HCT116 (cell line): ENCODE data around the gene PKN2. TPM values are rescaled to one million over a fixed set of nuclear protein-coding genes. Genes with fewer than 3 reads are reported as not detected.
"Not testable (repeated sequence)": the region's sequence is repeated elsewhere in the genome, so short reads cannot be mapped to it uniquely, and the experiment has no call there.

Experiments used
- ATAC-seq: fragments of 200-7000 bp; cut with Tn5 transposase; 2 replicates; pipeline ENCODE4 v1.9.1; 2020; ENCODE audit warnings: mild to moderate bottlenecking, moderate library complexity
- BruUV-seq: library from RNA; stranded (reverse); fragments of 400-500 nt; replicated peaks from 2 replicates; lab custom pipeline; 2021; lab: Mats Ljungman, UMichigan
- CTCF ChIA-PET: fragments of 300-600 bp; sonication (Branson Sonifier 250); formaldehyde crosslinking; loops from one replicate; lab custom pipeline; 2021; ENCODE audit warnings: antibody characterized with exemption; lab: Charles Lee
- POLR2A ChIA-PET: fragments of 300-600, 350-600 bp; sonication (Branson Sonifier 250); formaldehyde crosslinking; loops from one replicate; lab custom pipeline; 2021; ENCODE audit warnings: antibody characterized with exemption; lab: Charles Lee
- RAD21 ChIA-PET, 2 experiments: fragments of 300-600 bp; sonication (Branson Sonifier 250); formaldehyde crosslinking; loops; one replicate each; lab custom pipeline; 2023; ENCODE audit warnings: low total read pairs in 2 of 2; ENCODE audit not compliant: uncharacterized antibody in 2 of 2, unreplicated experiment in 2 of 2, low non-redundant PET in 1 of 2; lab: Charles Lee
- DNase-seq: peaks from one replicate; pipeline ENCODE4 v3.0.0-alpha.2; 2010; ENCODE audit warnings: low read depth, low spot score
- H2AFZ ChIP-seq: fragments of 200-600 bp; shearing (Covaris generic), sonication (generic); 2 replicates; pipeline ENCODE4 v1.6.1; 2017; ENCODE audit warnings: low read depth, mixed run types, mixed read lengths, antibody characterized with exemption, low read length; ENCODE audit not compliant: poor library complexity, severe bottlenecking
- H3K27ac ChIP-seq: 2 replicates; pipeline ENCODE4 v1.5.1; 2012; ENCODE audit warnings: low read depth, low read length
- H3K27me3 ChIP-seq: fragments of 200-600 bp; sonication (generic); 2 replicates; pipeline ENCODE4 v1.6.1; 2016; ENCODE audit warnings: mixed run types, low read length, mixed read lengths; ENCODE audit not compliant: insufficient read depth
- H3K36me3 ChIP-seq, 2 experiments: fragments of 200-500 bp in 1 of 2; fragments of 200-600 bp in 1 of 2; sonication (Bioruptor generic) in 1 of 2; sonication (generic) in 1 of 2; 2 replicates each; pipeline versions ENCODE4 v1.5.1 to v1.6.1; 2014 to 2016; ENCODE audit warnings: low read length in 2 of 2, inconsistent platforms in 1 of 2, mixed read lengths in 1 of 2, mixed run types in 1 of 2; ENCODE audit not compliant: insufficient read depth in 2 of 2, control insufficient read depth in 1 of 2
- H3K4me1 ChIP-seq, 2 experiments: fragments of 200-600 bp in 1 of 2; sonication (generic) in 1 of 2; 2 replicates each; pipeline versions ENCODE4 v1.5.1 to v1.6.1; 2012 to 2017; ENCODE audit warnings: low read length in 2 of 2, inconsistent platforms in 1 of 2, mild to moderate bottlenecking in 1 of 2, mixed read lengths in 1 of 2, mixed run types in 1 of 2, moderate library complexity in 1 of 2; ENCODE audit not compliant: insufficient read depth in 2 of 2, control insufficient read depth in 1 of 2
- H3K4me2 ChIP-seq: fragments of 200-600 bp; sonication (generic); 2 replicates; pipeline ENCODE4 v1.6.1; 2017; ENCODE audit warnings: mixed run types, low read length, mixed read lengths
- H3K4me3 ChIP-seq, 2 experiments: fragments of 200-600 bp in 1 of 2; sonication (generic) in 1 of 2; replicated peaks in 1 of 2; 2 replicates each; pipeline ENCODE4 v1.5.1; 2011 to 2016; ENCODE audit warnings: low read length in 2 of 2, control low read depth in 1 of 2, low read depth in 1 of 2, mild to moderate bottlenecking in 1 of 2, mixed read lengths in 1 of 2, mixed run types in 1 of 2
- H3K79me2 ChIP-seq: fragments of 200-600 bp; sonication (generic); 2 replicates; pipeline ENCODE4 v1.6.1; 2017; ENCODE audit warnings: mild to moderate bottlenecking, mixed run types, low read length, moderate library complexity, mixed read lengths; ENCODE audit not compliant: insufficient read depth
- H3K9ac ChIP-seq: fragments of 200-600 bp; sonication (generic); 2 replicates; pipeline ENCODE4 v1.6.1; 2016; ENCODE audit warnings: low read length, mixed read lengths
- H3K9me2 ChIP-seq: fragments of 200-600 bp; sonication (generic), shearing (Covaris generic); 2 replicates; pipeline ENCODE4 v1.6.1; 2017; ENCODE audit warnings: mixed run types, mild to moderate bottlenecking, moderate library complexity; ENCODE audit not compliant: insufficient read depth
- H3K9me3 ChIP-seq, 2 experiments: fragments of 200-500 bp in 1 of 2; fragments of 200-600 bp in 1 of 2; sonication (Bioruptor generic) in 1 of 2; sonication (generic) in 1 of 2; 2 replicates each; pipeline ENCODE4 v1.6.1; 2014 to 2017; ENCODE audit warnings: low read length in 2 of 2, mixed read lengths in 2 of 2, inconsistent platforms in 1 of 2, low read depth in 1 of 2, mild to moderate bottlenecking in 1 of 2, mixed run types in 1 of 2, moderate library complexity in 1 of 2; ENCODE audit not compliant: control insufficient read depth in 1 of 2, insufficient read depth in 1 of 2
- H4K20me1 ChIP-seq: fragments of 200-600 bp; sonication (generic), shearing (Covaris generic); 2 replicates; pipeline ENCODE4 v1.6.1; 2017; ENCODE audit warnings: mixed run types, mild to moderate bottlenecking, moderate library complexity; ENCODE audit not compliant: insufficient read depth
- CBX3 ChIP-seq: IDR thresholded peaks from 2 replicates; pipeline ENCODE4 v1.6.1; 2012; ENCODE audit warnings: low read depth
- CEBPB ChIP-seq: IDR thresholded peaks from 2 replicates; pipeline ENCODE4 v1.6.1; 2012; ENCODE audit warnings: low read depth
- EZH2phosphoT487 ChIP-seq: fragments of 200-600 bp; IDR thresholded peaks from 2 replicates; pipeline ENCODE4 v1.6.1; 2018; ENCODE audit warnings: antibody characterized with exemption, borderline replicate concordance
- POLR2AphosphoS5 ChIP-seq: IDR thresholded peaks from 2 replicates; pipeline ENCODE4 v1.6.1; 2011; ENCODE audit warnings: mild to moderate bottlenecking, low read depth, low read length, moderate library complexity
- SIN3A ChIP-seq: IDR thresholded peaks from 2 replicates; pipeline ENCODE4 v1.6.1; 2012; ENCODE audit warnings: low read depth
- SP1 ChIP-seq: IDR thresholded peaks from 2 replicates; pipeline ENCODE4 v1.6.1; 2012; ENCODE audit warnings: low read depth
- SRF ChIP-seq: IDR thresholded peaks from 2 replicates; pipeline ENCODE4 v1.6.1; 2012; ENCODE audit warnings: low read depth
- intact Hi-C: fragments of 100-400 bp; cut with micrococcal nuclease; formaldehyde crosslinking; loops from 2 replicates; pipeline ENCODE4 v1.10.0; 2022
- total RNA-seq: library from RNA; stranded (reverse); gene quantifications from one replicate; pipeline ENCODE4 v1.2.1, GENCODE V29; 2021; ENCODE audit not compliant: unreplicated experiment
- TF ChIP-seq, protein P1 (sequence below): IDR thresholded peaks from 2 replicates; pipeline ENCODE4 v1.6.1; 2011; ENCODE audit warnings: mild to moderate bottlenecking, low read length, moderate library complexity; ENCODE audit not compliant: insufficient replicate concordance; ENCODE audit errors: extremely low read depth

Gene PKN2
- total RNA-seq, 1 experiment from 2014 or later: 44.3 TPM

GRCh38 chr1:88701275-88701674, 17.2 kb downstream of the PKN2 start:
- ChIA-PET CTCF (no interaction called here), POLR2A (interaction anchor here (0.6 to 1.2 kb wide), 2 partner anchors 17 to 490 kb away, joined by 3 to 4 read pairs; partner anchors contain the start of gene PKN2), RAD21 (no interaction called here)
- ATAC-seq: no peak
- Histone ChIP-seq H3K36me3 (no peaks in the 10 kb centered on the region), H3K9ac (no peak overlapping the region), H3K4me1 (peaks cover 14 to 15% of the 10 kb centered on the region in 2 experiments), H3K4me3 (no peak overlapping the region), H3K79me2 (peaks cover 94% of the 10 kb centered on the region), H3K4me2 (no peak overlapping the region), H2AFZ (no peak overlapping the region), H3K9me2 (no peaks in the 10 kb centered on the region), H3K9me3 (no peaks in the 10 kb centered on the region), H3K27me3 (no peaks in the 10 kb centered on the region), H4K20me1 (peaks cover 6% of the 10 kb centered on the region; the same call in 1 of the 2 replicates), H3K27ac (no peak overlapping the region)
- intact Hi-C loops: no loop called here
- no peak for DNase-seq
- TF ChIP-seq CBX3 (no peak), POLR2AphosphoS5 (no peak), CEBPB (no peak), SRF (no peak), SP1 (no peak), EZH2phosphoT487 (no peak), SIN3A (no peak)
- TF ChIP-seq, protein P1, sequence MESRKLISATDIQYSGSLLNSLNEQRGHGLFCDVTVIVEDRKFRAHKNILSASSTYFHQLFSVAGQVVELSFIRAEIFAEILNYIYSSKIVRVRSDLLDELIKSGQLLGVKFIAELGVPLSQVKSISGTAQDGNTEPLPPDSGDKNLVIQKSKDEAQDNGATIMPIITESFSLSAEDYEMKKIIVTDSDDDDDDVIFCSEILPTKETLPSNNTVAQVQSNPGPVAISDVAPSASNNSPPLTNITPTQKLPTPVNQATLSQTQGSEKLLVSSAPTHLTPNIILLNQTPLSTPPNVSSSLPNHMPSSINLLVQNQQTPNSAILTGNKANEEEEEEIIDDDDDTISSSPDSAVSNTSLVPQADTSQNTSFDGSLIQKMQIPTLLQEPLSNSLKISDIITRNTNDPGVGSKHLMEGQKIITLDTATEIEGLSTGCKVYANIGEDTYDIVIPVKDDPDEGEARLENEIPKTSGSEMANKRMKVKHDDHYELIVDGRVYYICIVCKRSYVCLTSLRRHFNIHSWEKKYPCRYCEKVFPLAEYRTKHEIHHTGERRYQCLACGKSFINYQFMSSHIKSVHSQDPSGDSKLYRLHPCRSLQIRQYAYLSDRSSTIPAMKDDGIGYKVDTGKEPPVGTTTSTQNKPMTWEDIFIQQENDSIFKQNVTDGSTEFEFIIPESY: no peak
- no TSS peak for BruUV-seq

DNA sequence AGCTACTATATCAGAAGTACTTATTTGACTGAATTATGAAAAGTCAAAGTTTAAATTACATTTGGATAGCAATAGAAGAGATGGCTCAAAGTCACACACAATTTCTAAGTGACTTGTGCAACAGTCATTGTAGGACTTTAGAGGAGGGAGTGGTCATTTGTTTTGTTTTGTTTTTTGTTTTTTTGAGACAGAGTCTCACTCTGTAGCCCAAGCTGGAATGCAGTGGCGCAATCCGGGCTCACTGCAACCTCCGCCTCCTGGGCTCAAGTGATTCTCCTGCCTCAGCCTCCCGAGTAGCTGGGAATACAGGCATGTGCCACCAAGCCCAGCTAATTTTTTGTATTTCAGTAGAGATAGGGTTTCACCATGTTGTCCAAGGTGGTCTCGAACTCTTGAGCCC, 17.7 kb downstream of the PKN2 start:
- H3K27ac ChIP-seq, CTCF ChIA-PET, intact Hi-C loops, H3K9ac ChIP-seq, H3K9me3 ChIP-seq, H3K9me2 ChIP-seq, DNase-seq, RAD21 ChIA-PET, ATAC-seq, H4K20me1 ChIP-seq, BruUV-seq, H3K4me3 ChIP-seq, H3K4me2 ChIP-seq, H2AFZ ChIP-seq, H3K27me3 ChIP-seq, H3K36me3 ChIP-seq: not testable (repeated sequence)
- Histone ChIP-seq H3K4me1 (peaks cover 14 to 15% of the 10 kb centered on the region in 2 experiments), H3K79me2 (peaks cover 94% of the 10 kb centered on the region)
- POLR2A ChIA-PET: interaction anchor here (0.6 to 1.2 kb wide), 2 partner anchors 17 to 489 kb away, joined by 3 to 4 read pairs; partner anchors contain the start of gene PKN2
